OCI-LY3 (cell line): ENCODE data around the gene PRCC.

Experiments
- CTCF ChIP-seq: fragments of 200-600, 300-600 bp; sonication (generic); IDR thresholded peaks from 2 replicates; pipeline ENCODE4 v1.5.1; 2014; ENCODE audit warnings: antibody characterized with exemption, low read length, low read depth
- EZH2phosphoT487 ChIP-seq: fragments of 200-600 bp; shearing (Covaris generic); IDR thresholded peaks from 2 replicates; pipeline ENCODE4 v1.6.1; 2018; ENCODE audit warnings: antibody characterized with exemption, mixed run types, low read depth

DNA sequence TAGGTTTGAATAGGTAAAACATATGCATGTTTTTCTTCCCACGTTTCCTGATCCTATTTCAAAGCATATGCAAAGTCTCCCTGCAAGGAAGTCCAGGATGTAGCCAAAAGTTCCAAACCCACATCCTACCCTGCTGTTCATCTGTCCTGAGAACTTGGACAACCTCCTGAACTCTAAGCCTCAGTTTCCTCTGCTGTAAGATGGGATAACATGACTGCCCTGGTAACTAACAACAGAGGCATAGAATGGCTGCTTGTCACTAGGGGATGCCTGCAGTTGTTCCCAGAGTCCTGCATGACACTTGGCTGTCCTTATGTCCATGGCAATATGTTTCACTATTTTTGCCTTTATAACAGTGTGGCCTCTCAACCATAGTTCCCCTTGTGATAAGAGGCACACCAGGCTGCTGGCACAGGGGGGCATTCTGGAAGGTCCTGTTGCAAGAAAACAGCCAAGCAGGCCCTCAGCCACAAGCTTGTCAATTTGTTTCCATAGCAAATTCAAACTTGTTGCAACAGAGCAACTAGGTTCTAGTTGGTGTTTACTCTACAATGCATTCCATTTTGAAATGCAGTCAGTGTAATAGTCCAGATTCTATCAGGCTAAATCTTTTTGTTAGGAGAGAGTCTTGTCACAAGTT, 14.4 kb upstream of the PRCC start:
- TF ChIP-seq CTCF (no peak), EZH2phosphoT487 (no peak)
